GM23338 (cell line): ENCODE measurements around the gene SOST.

Experiments used
- EZH2 ChIP-seq: fragments of 200-600 bp; sonication (generic); IDR thresholded peaks from one replicate; pipeline ENCODE4 v1.8.0; 2017; ENCODE audit warnings: antibody characterized with exemption, mild to moderate bottlenecking, low read depth; ENCODE audit not compliant: unreplicated experiment
- EZH2phosphoT487 ChIP-seq: fragments of 200-600 bp; sonication (generic); IDR thresholded peaks from one replicate; pipeline ENCODE4 v1.8.1; 2018; ENCODE audit warnings: antibody characterized with exemption; ENCODE audit not compliant: unreplicated experiment
- TF ChIP-seq, protein P1 (sequence below), 2 experiments: fragments of 200-600 bp in 1 of 2; sonication (generic) in 1 of 2; conservative IDR thresholded peaks; 2 replicates each; pipeline versions ENCODE4 v1.5.1 to v1.6.1; 2016 to 2017; ENCODE audit warnings: antibody characterized with exemption in 2 of 2, low read depth in 2 of 2, mild to moderate bottlenecking in 2 of 2, moderate library complexity in 1 of 2

DNA sequence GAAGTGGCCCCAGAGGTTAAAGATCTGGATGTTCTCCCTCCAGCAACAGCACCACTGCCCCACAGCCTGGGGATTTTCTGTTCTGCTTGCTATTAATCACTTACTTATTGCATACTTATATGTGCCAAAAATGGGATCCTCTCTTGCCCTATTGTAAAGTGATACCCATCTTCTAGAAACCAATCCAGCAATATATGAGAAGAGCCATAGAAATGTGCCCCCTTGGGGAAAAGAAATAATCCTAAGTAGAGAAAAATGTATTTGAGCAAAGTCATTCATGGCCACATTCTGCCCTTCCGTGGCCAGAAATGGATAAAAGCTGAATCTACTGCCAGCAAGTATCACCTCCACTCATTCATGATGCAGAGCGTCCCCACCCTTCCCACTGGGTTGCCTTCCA lies 20.9 kb downstream of the SOST start:
- TF ChIP-seq, protein P1, sequence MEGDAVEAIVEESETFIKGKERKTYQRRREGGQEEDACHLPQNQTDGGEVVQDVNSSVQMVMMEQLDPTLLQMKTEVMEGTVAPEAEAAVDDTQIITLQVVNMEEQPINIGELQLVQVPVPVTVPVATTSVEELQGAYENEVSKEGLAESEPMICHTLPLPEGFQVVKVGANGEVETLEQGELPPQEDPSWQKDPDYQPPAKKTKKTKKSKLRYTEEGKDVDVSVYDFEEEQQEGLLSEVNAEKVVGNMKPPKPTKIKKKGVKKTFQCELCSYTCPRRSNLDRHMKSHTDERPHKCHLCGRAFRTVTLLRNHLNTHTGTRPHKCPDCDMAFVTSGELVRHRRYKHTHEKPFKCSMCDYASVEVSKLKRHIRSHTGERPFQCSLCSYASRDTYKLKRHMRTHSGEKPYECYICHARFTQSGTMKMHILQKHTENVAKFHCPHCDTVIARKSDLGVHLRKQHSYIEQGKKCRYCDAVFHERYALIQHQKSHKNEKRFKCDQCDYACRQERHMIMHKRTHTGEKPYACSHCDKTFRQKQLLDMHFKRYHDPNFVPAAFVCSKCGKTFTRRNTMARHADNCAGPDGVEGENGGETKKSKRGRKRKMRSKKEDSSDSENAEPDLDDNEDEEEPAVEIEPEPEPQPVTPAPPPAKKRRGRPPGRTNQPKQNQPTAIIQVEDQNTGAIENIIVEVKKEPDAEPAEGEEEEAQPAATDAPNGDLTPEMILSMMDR (conservative IDR thresholded peaks at IDR 0.05; ENCODE audit: low read depth in 2 of 2): no peak
- TF ChIP-seq EZH2phosphoT487: no peak
- TF ChIP-seq EZH2: no peak
